Liver (tissue), 9 donors: ENCODE measurements around the gene SYNC. TPM values are rescaled to one million over a fixed set of nuclear protein-coding genes. Genes with fewer than 3 reads are reported as not detected.

Experiments
- DNase-seq: peaks from one replicate; pipeline ENCODE4 v3.0.0-alpha.2; 2017; ENCODE audit warnings: low spot score
- H3K27ac ChIP-seq, 2 donors: one replicate each; pipeline ENCODE4 v1.7.0; 2013; ENCODE audit warnings: inconsistent platforms in 2 of 2, low read length in 2 of 2, control low read depth in 1 of 2, low read depth in 1 of 2, mild to moderate bottlenecking in 1 of 2
- H3K27me3 ChIP-seq, 4 donors: one replicate each; pipeline versions ENCODE4 v1.6.1 to v1.7.0; 2013; ENCODE audit warnings: low read length in 3 of 4, inconsistent platforms in 1 of 4, mild to moderate bottlenecking in 1 of 4, moderate library complexity in 1 of 4; ENCODE audit not compliant: control insufficient read depth in 4 of 4, insufficient read depth in 4 of 4
- H3K36me3 ChIP-seq, 4 donors: one replicate each; pipeline versions ENCODE4 v1.6.1 to v1.7.0; 2013; ENCODE audit warnings: low read length in 3 of 4, mild to moderate bottlenecking in 3 of 4, low read depth in 1 of 4, moderate library complexity in 1 of 4; ENCODE audit not compliant: control insufficient read depth in 4 of 4, insufficient read depth in 3 of 4
- H3K4me1 ChIP-seq, 4 donors: one replicate each; pipeline versions ENCODE4 v1.6.1 to v1.7.0; 2013; ENCODE audit warnings: low read length in 3 of 4, mild to moderate bottlenecking in 3 of 4, moderate library complexity in 1 of 4; ENCODE audit not compliant: control insufficient read depth in 4 of 4, insufficient read depth in 4 of 4
- H3K4me3 ChIP-seq, 3 donors: one replicate each; pipeline versions ENCODE4 v1.6.1 to v1.7.0; 2013; ENCODE audit warnings: low read length in 3 of 3, control low read depth in 1 of 3, low read depth in 1 of 3, mild to moderate bottlenecking in 1 of 3
- H3K9ac ChIP-seq, 2 donors: one replicate each; pipeline ENCODE4 v1.7.0; 2013; ENCODE audit warnings: low read length in 2 of 2, mild to moderate bottlenecking in 2 of 2, moderate library complexity in 2 of 2, control low read depth in 1 of 2, low read depth in 1 of 2
- H3K9me3 ChIP-seq, 4 donors: one replicate each; pipeline versions ENCODE4 v1.6.1 to v1.7.0; 2013; ENCODE audit warnings: low read length in 3 of 4; ENCODE audit not compliant: control insufficient read depth in 4 of 4
- ATF3 ChIP-seq: IDR thresholded peaks from 2 replicates; pipeline ENCODE4 v1.6.1; 2016; ENCODE audit warnings: antibody characterized with exemption
- CTCF ChIP-seq: fragments of 150-350 bp; IDR thresholded peaks from 2 replicates; pipeline ENCODE4 v1.5.1; 2017; ENCODE audit warnings: improper control_type of control experiment, low read depth, low read length; ENCODE audit not compliant: missing input control
- EGR1 ChIP-seq, 2 donors: IDR thresholded peaks; 2 replicates each; pipeline ENCODE4 v1.6.1; 2016 to 2018; ENCODE audit warnings: antibody characterized with exemption in 2 of 2, low read depth in 2 of 2
- FOXA1 ChIP-seq: IDR thresholded peaks from 2 replicates; pipeline ENCODE4 v1.6.1; 2016; ENCODE audit warnings: antibody characterized with exemption
- FOXA2 ChIP-seq: IDR thresholded peaks from 2 replicates; pipeline ENCODE4 v1.6.1; 2016; ENCODE audit warnings: antibody characterized with exemption
- GABPA ChIP-seq, 2 donors: IDR thresholded peaks in 1 of 2; conservative IDR thresholded peaks in 1 of 2; 2 replicates each; pipeline ENCODE4 v1.6.1; 2016; ENCODE audit warnings: antibody characterized with exemption in 2 of 2, mild to moderate bottlenecking in 1 of 2, moderate library complexity in 1 of 2
- HNF4A ChIP-seq, 2 donors: conservative IDR thresholded peaks; 2 replicates each; pipeline ENCODE4 v1.6.1; 2016; ENCODE audit warnings: antibody characterized with exemption in 2 of 2, mild to moderate bottlenecking in 2 of 2
- HNF4G ChIP-seq: IDR thresholded peaks from 2 replicates; pipeline ENCODE4 v1.6.1; 2016; ENCODE audit warnings: antibody characterized with exemption
- JUND ChIP-seq, 2 donors: IDR thresholded peaks; 2 replicates each; pipeline ENCODE4 v1.6.1; 2016; ENCODE audit warnings: antibody characterized with exemption in 2 of 2
- MAX ChIP-seq: IDR thresholded peaks from 2 replicates; pipeline ENCODE4 v1.6.1; 2016; ENCODE audit warnings: antibody characterized with exemption
- RAD21 ChIP-seq, 2 donors: IDR thresholded peaks; 2 replicates each; pipeline ENCODE4 v1.6.1; 2016; ENCODE audit warnings: antibody characterized with exemption in 2 of 2, mild to moderate bottlenecking in 2 of 2
- REST ChIP-seq: IDR thresholded peaks from 2 replicates; pipeline ENCODE4 v1.6.1; 2016; ENCODE audit warnings: antibody characterized with exemption, mild to moderate bottlenecking
- RXRA ChIP-seq, 2 donors: IDR thresholded peaks; 2 replicates each; pipeline ENCODE4 v1.6.1; 2017 to 2018; ENCODE audit warnings: antibody characterized with exemption in 2 of 2, mild to moderate bottlenecking in 1 of 2
- SP1 ChIP-seq: IDR thresholded peaks from 2 replicates; pipeline ENCODE4 v1.6.1; 2018; ENCODE audit warnings: antibody characterized with exemption, mild to moderate bottlenecking
- TAF1 ChIP-seq: conservative IDR thresholded peaks from 2 replicates; pipeline ENCODE4 v1.6.1; 2016; ENCODE audit warnings: antibody characterized with exemption, mild to moderate bottlenecking
- YY1 ChIP-seq: IDR thresholded peaks from 2 replicates; pipeline ENCODE4 v1.6.1; 2016; ENCODE audit warnings: antibody characterized with exemption, mild to moderate bottlenecking
- ZBTB33 ChIP-seq: IDR thresholded peaks from 2 replicates; pipeline ENCODE4 v1.6.1; 2016; ENCODE audit warnings: antibody characterized with exemption
- WGBS: extraction: QIAGEN DNeasy Blood & Tissue Kit; methylation state at CpG from one replicate; pipeline ENCODE4 v1.1.7; 2013; 5-methylcytosine and 5-hydroxymethylcytosine counted together
- polyA plus RNA-seq, 2 donors: library from polyadenylated mRNA; stranded (reverse) in 1 of 2; unstranded in 1 of 2; fragments of 200-250 nt in 1 of 2; fragments of >200 nt in 1 of 2; fragmentation: Nextera tagmentation in 1 of 2; extraction: Ambion mirVana in 1 of 2; gene quantifications; one replicate each; pipeline versions ENCODE4 v1.2.1 to v1.2.3, GENCODE V29; 2013 to 2015
- total RNA-seq, 2 donors: library from RNA; depleted of rRNA; stranded (reverse); fragments of >200 nt; gene quantifications; one replicate each; pipeline ENCODE4 v1.2.3, GENCODE V29; 2014
- donor health status: healthy.
- donor health status: healthy.
- donor health status: healthy.
- donor health status: healthy.
- donor health status: healthy.

The SYNC gene
- total and polyA plus RNA-seq, 4 donors: 0.23 to 1.5 (median 0.31) TPM

GRCh38 chr1:32728413-32729077 lies 26.0 kb upstream of the SYNC start:
- Histone ChIP-seq H3K36me3 (no peaks in the 10 kb centered on the region), H3K9me3 (no peaks in the 10 kb centered on the region), H3K27me3 (no peaks in the 10 kb centered on the region), H3K4me3 (no peak overlapping the region), H3K4me1 (peaks cover 0 to 3% (median 3%) of the 10 kb centered on the region in 4 donors), H3K27ac (no peak overlapping the region), H3K9ac (no peak overlapping the region)
- TF ChIP-seq YY1 (no peak), MAX (no peak), SP1 (no peak), JUND (IDR thresholded peaks at IDR 0.05) (no peak), ZBTB33 (no peak), HNF4G (no peak), RXRA (IDR thresholded peaks at IDR 0.05) (no peak), HNF4A (conservative IDR thresholded peaks at IDR 0.05) (no peak), CTCF (no peak), TAF1 (no peak), REST (no peak), RAD21 (IDR thresholded peaks at IDR 0.05) (no peak)
- no peak for DNase-seq
- 91% methylated on average over 7 of the region's 7 CpGs for WGBS

- DNase-seq: no peak
- H3K9ac ChIP-seq: no peak overlapping the region
- H3K4me1 ChIP-seq: no peaks in the 10 kb centered on the region
- no peaks in the 10 kb centered on the region for H3K27me3 ChIP-seq
- H3K27ac ChIP-seq: no peak overlapping the region
- no peaks in the 10 kb centered on the region for H3K9me3 ChIP-seq
- no peak overlapping the region for H3K4me3 ChIP-seq
- H3K36me3 ChIP-seq: no peaks in the 10 kb centered on the region
- 82% methylated on average over 1 of the region's 1 CpG for WGBS
- TF ChIP-seq GABPA (IDR thresholded peaks at IDR 0.05 in 1 of 2, conservative IDR thresholded peaks at IDR 0.05 in 1 of 2) (no peak), FOXA2 (no peak), EGR1 (IDR thresholded peaks at IDR 0.05; ENCODE audit: low read depth in 2 of 2) (no peak), ATF3 (no peak), CTCF (no peak), FOXA1 (no peak), HNF4A (conservative IDR thresholded peaks at IDR 0.05) (no peak), JUND (IDR thresholded peaks at IDR 0.05) (no peak), SP1 (no peak), REST (no peak)
These were observed 25.3 kb upstream of the SYNC start for GRCh38 chr1:32727876-32728275.
